GM23248 (cell line): ENCODE measurements around the gene TRAF5.

Experiments
- EZH2 ChIP-seq: fragments of 200-600 bp; sonication (generic); IDR thresholded peaks from 2 replicates; pipeline ENCODE4 v1.6.1; 2018; ENCODE audit warnings: antibody characterized with exemption, mild to moderate bottlenecking; ENCODE audit not compliant: insufficient read depth, poor library complexity, severe bottlenecking
- EZH2phosphoT487 ChIP-seq: fragments of 200-600 bp; sonication (generic); IDR thresholded peaks from 2 replicates; pipeline ENCODE4 v1.6.1; 2018; ENCODE audit warnings: antibody characterized with exemption, moderate library complexity, mild to moderate bottlenecking, low read depth; ENCODE audit not compliant: insufficient read depth

DNA sequence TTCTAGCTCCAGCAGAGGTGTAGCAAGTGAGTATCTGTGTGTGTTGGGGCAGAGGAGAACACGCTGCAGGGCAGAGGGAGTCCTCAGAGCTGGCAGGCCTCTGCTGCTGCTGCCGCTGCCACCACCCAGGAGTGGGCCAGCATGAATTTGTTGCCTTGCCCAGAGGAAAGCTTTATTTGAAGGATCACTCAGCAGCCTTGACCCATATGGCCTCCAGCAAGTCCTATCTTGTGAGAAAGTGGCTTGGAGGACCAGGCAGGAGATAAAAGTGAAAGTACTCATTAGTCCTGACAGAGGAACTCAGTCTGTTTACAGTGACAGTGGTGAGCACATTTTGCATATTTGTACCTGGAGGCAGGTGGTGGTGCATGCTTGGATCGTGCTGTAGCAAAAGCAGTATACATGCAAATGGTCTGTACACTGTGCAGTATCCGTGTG, 3.1 kb downstream of the TRAF5 start:
- no peak for TF ChIP-seq EZH2
- TF ChIP-seq EZH2phosphoT487: no peak
